Activated CD8-positive, alpha-beta memory T cell treated with anti-CD3 and anti-CD28 coated beads for 48 hours (primary cell): Measurements from ENCODE around the gene LPIN1.

Experiments used
- DNase-seq, 3 experiments: peaks; one replicate each; pipeline ENCODE4 v3.0.0-alpha.2; 2020; ENCODE audit warnings: low read depth in 2 of 3, low spot score in 2 of 3

Gene LPIN1

DNA sequence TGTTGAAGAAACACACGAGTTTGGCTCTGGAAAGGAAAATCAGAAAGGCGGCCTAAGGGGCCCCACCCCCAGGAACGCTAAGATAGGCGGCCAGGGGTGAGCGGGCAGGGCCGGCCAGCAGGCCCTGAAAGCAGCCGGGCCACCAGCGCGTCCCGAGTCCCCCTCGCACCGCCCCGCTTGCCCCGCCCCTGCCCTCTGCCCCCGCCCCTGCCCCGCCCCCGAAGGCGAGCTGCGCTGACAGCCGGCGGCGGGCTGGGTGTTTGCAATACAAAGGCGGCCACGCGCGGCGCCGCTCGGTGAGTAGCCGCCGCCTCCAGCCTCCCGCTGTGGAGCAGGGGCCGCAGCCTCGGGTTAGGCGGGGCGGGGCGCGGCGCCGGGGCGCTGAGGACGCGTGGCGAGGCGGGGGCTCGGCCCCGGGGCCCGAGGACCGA lies at the start of gene LPIN1:
Gene LPIN1, plus strand, starts transcription at position 257 of the 431 bp plus-strand sequence. CDS start 18,910 bp downstream, outside the sequence.
- peak; percentile 74 to 78 (median 75) for DNase-seq

DNA sequence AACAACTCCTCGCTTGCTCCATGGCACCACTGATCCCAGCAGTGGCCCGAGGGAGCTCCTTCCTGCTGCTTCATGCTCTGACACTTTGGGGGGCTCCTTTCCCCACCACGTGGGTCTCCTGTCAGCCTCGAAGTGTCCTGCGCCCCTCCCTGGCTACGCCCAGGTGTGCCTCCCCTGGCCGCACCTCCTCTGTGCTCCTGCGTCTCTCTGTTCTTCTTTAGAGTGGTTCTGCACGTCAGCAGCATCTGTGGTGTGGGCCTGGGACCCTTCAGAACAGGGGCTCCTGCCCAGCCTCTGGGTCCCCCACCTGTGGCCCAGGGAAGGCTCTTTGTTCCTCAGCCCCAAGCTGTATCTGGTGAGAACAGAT lies 49.7 kb upstream of the LPIN1 start:
- DNase-seq = no peak

DNA sequence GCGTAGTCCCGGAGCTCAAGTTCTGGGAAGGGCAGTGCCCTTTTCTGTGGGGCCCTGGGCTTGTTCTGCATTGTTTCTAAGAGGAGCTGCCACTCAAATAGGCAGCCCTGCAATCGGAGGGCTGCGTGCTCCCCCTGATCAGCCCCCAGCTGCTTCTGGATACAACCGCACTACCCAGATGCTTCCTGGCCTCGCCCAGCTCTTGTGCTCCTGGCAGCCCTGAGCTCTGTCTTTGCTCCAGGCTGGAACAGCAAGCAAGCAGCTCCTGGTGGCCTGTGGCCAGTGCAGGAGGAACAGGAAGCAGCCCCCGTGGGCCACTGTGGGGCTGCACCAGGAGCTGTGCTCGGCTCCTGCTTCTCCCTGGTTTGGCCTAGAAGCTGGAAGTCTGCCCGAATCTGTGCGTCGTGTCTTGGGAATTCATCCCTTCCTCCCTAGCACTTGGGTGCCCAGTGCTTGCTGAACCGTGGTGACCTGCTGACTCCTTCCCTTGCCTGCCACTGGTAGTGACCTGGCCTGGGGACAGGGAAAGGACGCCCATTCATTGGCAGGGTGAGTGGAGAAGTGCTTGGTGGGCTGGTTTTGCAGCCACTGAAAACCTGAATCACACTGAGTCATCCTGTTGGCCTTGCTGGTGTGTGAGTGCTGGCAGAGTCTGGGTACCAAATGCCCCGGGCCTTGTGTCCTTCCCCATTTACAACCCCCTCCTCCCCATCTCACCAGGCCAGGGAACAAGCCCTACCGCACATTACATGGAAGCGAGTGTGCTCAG lies 49.1 kb upstream of the LPIN1 start:
- no peak for DNase-seq

DNA sequence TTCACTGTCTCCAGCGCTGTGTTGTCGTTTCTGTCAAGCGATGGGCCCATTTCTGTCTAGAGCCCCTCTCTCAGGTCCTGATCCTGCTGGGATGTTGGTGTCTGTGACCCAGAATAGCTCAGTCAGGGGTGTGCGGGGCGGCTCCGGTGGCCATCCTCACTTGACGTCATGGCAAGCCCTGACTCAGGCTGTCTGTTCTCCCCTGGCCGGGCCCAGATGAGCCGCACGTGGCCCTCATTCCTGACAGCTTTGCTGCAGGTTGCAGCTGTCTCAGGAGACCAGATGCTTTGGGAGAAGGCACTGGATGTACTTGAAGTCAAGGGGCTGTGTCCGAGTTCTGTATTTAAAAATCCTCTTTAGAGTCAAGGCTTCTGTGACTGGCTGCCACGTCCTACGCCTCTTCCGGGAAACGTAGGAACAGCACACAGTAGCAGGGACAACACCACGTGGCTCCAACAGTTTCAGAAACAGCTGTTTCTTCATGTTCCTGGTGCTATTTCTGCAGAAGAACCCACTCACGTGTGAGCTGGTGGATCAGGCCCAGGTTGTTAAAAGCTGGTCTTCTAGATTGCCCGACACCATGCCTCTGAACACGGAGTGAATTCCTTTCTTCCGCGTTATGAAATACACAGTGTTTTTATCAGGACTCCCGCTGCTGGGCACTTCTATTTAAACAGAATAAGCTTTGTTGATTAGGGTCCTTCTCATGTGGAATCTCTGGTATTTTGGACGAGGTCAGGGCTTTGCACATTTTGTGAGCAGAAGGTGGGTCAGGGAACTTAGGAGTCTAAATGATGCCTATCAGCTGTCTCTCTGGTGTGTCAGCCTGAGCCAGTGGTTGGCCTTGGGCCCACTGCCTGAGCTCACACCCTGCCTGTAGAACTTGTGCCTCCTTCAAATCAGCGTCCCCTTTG lies 48.2 kb upstream of the LPIN1 start:
- DNase-seq = no peak

DNA sequence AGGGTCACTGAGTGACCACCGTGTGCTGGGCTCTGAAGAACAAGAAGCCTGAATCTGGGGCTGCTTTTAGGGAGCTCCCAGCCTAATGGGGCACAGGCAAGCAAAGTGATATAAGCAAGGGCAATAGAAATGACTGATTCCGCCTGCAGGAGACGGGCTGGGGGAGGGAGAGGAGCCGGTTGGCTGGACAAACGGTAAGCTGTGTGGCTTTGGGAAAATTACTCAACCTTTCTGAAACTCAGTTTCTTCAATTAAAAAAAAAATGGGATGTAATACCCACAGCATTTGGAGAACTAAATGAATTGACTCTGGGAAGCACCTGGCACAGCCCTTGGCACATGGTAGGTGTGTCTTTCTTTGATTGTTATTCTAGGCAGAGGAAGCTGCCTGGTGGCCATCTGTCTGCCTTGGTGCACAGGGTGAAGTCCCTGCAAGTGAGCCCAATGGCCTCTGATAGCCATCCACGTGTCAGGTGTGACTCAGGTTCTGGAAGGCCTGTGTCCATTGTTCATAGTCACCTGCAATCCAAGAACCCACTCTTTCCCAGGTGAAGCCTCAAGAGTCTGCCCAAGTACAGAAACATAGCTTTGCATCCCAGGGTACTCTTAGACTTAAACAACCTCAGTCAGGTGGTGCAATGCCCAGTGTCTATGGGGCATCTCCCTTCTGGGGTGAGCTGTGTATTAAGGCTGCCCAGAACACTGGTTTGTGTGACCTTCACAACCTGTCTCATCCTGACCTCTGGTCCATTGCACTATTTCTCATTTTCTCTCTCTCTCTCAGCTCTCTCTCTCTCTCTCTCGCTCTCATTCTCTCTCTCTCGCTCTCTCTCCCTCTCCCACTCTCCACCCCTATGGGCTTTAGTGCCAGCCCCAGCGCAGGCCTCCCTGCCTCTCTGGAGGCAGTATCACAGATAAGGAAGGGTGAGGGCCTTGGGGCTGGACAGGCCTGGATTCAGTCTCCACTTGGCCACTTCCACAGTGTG lies 46.5 kb upstream of the LPIN1 start:
- DNase-seq = no peak

GRCh38 chr2:11701206-11701605 lies 45.2 kb upstream of the LPIN1 start:
- no peak for DNase-seq

DNA sequence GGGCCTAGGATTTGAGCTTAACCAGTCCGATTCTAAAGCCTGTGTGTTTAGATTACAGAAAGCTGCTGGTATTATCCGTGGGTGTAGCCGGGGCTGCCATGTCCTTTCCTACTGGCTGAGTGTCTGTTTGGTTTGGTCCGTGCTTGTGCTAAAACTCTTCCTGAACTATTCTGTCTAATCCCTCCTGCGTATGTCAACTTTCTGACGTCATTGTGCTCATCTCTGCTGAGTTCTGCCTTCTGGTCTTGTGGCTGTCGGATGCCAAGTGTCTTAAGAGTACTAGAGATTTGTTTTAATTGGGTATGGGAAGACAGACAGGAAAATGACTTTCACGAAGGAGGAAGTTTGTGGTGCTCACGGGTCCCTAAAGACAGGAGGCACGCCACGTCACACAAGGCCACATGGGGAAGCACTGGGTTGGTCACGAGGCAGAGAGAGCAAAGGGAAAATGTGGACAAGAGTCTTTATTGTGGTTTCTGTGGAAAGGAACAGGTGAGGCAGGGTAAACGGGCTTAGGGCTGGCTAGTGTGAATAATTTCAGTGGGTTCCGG lies 44.6 kb upstream of the LPIN1 start:
- DNase-seq = no peak

DNA sequence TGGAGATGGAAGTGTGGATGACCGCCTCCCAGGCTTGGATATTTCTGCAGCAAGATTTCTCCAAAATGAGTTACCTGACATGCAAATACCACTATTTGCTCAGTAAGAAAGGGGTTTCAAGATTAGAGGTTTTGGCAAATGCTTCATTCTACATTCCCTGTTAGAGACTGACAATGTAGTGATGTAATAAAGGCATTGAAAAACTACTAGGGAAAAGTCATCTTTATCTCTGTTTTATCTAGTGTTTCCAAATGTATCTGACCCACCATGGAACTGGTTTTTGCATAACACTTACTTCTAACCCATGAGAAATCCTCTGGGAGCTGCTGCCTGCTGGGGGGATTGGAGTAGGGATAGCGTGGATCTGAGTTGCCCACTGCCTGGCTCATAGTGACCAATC lies 43.5 kb upstream of the LPIN1 start:
- DNase-seq = no peak

DNA sequence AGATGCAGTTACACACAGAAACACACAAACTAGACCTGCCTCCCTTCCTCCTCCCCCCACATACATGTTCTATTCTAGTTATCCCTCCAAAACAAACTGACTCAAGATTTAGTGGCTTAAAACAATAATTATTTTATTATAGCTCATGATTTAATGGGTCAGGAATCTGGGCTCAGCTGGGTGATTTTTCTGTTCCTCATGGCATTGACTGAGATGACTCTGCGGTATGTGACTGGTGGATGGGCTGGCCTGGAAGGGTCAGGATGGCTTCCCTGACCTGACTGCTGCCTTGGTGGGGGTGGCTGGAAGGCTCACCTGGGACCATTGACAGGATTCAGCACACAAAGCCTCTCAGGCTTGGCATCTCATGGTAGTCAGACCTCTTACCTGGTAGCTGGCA lies 42.7 kb upstream of the LPIN1 start:
- DNase-seq = no peak

DNA sequence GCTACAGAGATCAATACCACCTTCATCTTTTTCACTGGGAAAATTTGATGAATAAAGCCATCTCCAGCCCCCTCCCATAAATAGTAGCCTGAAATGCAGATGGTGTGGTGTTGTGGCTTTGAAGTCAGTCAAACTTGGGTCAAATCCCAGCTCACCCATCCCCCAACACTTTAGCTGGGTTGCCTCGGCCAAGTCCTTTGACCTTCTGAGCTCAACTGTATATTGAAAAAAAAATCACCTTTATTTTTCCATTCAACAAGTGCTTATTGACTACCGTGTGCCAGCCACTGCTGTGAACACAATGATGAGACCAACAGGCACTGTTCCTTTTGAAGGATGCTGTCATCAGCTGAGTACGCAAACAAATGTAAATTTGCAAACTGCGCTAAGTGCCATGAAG lies 41.4 kb upstream of the LPIN1 start:
- no peak for DNase-seq

- DNase-seq = no peak
These were observed 40.7 kb upstream of the LPIN1 start for GRCh38 chr2:11705711-11706110.

GRCh38 chr2:11708106-11708505 lies 38.3 kb upstream of the LPIN1 start:
- DNase-seq = no peak

DNA sequence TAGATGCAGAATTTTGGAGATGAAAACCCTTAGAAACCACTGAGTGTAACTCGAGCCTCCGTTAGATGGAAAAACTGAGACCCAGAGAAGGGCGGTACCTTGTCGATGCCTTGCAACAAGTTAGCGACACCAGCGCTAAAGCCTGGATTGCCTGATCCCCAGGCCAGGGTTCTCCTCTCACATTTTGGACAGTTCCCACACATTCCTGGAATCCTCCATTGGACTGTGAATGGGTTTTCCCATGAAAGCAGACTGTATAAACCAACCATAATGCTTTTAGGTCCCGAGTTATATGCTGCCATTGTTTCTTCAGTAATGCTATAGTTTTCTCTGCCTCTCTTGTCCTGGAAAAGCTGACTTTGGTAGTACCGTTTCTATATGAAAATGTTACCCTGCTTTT lies 37.1 kb upstream of the LPIN1 start:
- no peak for DNase-seq

DNA sequence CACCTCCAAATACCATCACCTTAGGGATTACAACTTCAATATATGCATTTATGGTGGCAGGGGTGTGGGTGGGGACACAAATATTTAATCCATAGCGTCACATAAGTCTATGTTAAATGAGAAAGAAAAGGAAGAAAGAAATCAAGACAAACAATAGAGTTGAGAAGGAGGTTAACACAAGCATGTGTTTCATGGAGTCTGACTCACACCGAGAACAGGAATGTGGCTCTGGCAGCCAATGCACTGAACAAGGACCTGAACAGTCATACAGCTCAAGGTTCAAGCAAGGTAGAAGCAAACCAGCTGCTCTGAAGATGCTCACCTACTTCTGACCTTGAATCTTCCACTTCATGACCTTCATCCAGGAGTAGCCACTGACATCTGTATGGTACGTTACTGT lies 36.2 kb upstream of the LPIN1 start:
- no peak for DNase-seq

DNA sequence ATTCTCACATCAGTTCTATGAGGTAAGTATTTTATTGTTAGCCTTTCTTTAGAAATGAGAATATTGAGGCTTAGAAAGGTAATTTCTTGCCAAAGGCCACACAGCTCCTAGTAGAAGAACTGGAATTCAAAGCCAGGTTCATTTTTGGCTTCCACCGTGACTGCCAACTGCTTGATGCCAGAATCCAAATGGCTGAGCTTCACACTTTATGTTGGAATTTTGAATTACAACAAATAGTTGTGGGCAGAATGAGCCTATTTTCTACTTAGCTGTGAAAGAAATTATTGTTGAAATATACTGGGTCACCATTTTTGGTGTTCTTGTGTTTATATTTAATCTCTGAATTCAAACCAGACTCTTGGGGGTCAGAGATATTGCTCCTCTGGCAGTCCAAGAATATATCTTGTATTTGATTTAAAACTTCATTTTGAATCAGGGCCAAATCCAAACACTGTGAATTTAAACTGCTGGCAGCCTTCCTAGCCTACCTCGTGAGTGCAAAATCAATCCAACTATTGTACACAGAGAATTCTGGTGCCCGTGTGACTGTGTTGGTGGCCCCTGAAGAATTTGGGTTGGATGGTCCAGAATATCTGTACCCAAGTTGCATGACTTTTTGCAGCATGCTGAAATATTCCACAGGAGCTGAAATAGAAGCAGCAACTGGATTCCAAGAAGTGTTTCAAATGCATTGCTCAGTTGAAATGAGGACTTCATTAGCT lies 35.6 kb upstream of the LPIN1 start:
- DNase-seq = no peak

- no peak for DNase-seq
These were observed 35.1 kb upstream of the LPIN1 start for GRCh38 chr2:11711354-11711716.

DNA sequence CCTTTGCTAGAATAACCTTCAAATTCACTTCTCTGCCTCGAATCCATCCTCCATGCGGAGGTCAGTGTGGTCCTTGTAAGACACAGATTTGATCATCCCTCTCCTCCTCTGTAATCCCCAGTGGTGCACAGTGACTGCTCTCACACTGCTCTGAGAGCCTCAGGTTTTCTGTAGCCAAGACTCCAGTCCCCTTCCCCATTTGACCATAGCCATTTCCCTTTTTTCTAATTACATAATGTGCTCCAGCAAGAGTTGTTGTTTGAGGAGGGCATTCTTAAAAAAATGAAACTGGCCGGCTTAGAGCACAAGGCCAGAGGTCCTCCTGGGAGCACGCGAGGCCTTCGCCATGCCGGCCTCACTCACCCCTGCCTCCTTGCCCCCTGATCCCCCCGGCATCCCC lies 34.7 kb upstream of the LPIN1 start:
- DNase-seq = no peak

- DNase-seq = no peak
These were observed 33.6 kb upstream of the LPIN1 start for GRCh38 chr2:11712866-11713265.

GRCh38 chr2:11713815-11714214 lies 32.6 kb upstream of the LPIN1 start:
- DNase-seq = no peak

DNA sequence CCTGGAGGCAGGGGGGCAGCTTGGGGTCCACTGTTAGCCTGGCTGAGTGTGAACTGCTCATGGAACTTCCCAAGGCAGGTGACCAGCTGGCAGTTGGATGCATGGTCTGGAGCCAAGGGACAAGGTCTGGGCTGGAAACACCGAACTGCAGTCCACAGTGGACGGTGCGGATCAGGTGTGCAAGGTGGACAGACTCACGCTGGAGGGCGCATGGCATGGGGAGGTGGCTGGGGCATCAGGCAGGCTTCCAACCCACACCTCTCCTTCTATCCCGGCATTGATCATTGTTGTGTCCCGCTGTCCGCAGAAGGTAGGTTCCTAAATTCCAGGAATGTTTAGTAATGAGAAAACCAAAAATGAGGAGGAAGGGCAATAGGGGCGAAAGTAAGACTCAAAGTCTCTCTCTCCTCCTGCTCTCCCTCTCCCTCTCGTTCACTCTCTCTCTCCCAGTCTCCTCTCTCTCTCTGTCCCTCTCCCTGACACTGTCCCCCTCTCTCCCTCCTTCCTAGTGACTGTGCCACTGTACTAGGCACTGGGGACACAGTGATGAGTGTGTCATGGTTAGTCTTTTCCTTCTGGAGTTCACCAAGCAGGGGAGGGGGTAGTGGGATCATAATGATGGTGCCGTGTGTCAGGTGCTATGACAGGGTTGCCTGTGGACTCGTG lies 30.3 kb upstream of the LPIN1 start:
- DNase-seq = no peak
